Measurements from ENCODE around the gene PDCD4.
A peak's percentile ranks its signal among the peaks of the same experiment; 100 is the strongest.
"Not testable (repeated sequence)": the region's sequence is repeated elsewhere in the genome, so short reads cannot be mapped to it uniquely, and the experiment has no call there.

PDCD4 gene

DNA sequence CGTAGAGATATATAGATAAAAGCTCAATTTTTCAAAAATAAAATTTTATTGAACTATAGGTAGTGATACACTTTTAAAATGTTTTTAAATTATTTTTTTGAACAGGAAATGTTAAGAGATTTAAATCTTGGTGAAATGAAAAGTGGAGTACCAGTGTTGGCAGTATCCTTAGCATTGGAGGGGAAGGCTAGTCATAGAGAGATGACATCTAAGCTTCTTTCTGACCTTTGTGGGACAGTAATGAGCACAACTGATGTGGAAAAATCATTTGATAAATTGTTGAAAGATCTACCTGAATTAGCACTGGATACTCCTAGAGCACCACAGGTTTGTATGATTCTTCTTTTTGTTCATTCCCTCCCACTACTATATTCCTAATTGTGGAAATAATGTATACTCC is 15.8 kb downstream of the PDCD4 start:
- DNase-seq: no peak

DNA sequence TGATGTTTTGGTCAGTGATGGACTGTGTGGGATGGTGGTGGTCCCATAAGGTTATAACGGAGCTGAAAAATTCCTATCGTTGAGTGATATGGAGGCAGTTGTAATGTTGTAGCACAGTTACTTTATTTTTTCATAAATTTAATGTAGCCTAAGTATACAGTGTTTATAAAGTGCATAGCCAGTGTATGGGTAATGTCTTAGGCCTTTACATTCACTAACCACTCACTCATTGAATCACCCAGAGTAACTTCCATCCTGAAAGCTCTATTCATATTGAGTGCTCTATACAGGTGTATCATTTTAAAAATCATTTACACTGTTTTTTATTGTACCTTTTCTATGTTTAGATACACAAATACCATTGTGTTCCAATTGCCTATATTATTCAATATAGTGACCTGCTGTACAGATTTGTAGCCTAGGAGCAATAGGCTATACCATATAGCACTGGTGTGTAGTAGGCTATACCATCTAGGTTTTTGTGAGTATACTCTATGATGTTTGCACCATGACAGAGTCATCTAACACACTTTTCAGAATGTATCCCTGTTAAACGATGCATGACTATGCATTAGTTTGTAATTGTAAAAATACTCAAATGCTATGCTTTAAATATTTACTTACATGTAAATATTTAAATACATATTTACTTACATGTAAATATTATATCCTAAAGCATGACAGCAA is 21.0 kb downstream of the PDCD4 start:
- no peak for DNase-seq

DNA sequence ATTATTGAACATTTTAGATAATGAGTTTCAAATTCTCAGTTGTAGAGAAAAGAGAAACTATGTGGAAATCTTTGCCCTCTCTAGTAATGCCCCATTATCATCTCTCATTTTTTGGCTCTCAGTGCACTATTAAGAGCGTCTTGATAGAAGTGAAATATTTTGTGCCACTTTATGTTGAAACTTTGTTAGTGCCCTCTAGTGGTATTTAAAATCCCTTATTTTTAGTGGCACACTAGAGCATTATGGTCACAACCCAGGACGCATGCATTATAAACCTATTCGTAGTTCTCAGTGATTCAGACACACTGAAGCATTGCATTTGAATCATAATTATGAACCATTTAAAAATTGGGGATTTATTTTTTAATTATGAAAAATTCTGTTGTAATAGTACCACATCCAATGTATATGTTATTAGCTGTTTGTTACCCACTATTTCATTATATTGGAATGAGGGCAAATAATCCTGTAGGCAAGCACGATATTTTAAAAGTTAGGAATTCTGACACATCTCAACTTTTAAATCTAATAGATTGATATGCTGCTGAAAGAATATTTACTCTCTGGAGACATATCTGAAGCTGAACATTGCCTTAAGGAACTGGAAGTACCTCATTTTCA is 21.9 kb downstream of the PDCD4 start:
- DNase-seq: peak; percentile 45

DNA sequence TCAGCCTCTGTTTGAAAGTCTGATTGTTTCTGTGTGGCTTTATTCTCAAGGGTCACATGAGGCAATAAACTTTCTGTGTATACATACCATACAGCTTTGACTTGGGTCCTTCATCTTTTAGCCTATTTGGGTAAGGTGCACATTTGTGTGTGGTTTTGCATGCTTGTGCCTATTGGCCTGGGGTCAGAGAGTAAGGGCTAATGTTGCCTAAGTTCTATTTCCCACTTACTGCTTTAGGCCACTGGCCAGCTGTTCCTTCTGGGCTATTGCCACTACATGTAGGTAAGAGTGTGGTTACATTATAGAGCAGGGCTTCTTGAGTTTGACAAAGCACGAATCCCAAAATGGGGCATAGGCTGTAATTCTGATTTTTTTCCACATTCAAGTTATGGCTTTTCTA is 25.5 kb downstream of the PDCD4 start:
- DNase-seq: no peak

DNA sequence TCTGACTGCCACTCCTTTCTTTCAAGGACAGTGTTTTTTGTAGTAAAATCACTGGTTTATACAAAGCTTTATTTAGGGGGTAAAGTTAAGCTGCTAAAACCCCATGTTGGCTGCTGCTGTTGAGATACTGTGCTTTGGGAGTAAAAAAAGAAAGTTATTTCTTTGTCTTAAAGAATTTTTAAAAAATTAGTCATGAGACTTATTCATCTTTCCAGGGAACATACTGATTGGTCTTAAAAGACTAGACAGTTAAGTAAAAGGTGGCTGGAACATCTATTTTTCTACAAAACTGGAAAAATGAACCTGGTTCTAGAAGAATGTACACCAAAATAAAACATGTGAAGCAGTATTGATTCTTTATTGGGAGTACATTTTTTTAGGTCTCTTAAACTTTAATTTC is 26.7 kb downstream of the PDCD4 start:
- DNase-seq: no peak

DNA sequence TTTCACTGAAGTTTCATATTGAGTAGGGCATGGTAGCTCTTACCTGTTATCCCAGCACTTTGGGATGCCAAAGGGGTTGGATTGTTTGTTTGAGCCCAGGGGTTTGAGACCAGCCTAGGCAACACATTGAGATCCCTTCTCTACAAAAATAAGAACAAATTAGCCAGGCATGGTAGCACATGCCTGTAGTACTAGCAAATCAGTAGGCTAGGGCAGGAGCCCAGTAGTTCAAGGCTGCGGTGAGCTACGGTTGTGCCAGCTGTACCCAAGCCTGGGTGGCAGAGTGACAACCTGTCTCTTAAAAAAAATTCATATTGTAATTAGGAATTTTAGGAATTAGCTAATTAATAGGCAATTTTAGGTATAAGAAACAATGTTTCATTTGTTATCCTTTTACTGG is 29.3 kb downstream of the PDCD4 start:
- no peak for DNase-seq

DNA sequence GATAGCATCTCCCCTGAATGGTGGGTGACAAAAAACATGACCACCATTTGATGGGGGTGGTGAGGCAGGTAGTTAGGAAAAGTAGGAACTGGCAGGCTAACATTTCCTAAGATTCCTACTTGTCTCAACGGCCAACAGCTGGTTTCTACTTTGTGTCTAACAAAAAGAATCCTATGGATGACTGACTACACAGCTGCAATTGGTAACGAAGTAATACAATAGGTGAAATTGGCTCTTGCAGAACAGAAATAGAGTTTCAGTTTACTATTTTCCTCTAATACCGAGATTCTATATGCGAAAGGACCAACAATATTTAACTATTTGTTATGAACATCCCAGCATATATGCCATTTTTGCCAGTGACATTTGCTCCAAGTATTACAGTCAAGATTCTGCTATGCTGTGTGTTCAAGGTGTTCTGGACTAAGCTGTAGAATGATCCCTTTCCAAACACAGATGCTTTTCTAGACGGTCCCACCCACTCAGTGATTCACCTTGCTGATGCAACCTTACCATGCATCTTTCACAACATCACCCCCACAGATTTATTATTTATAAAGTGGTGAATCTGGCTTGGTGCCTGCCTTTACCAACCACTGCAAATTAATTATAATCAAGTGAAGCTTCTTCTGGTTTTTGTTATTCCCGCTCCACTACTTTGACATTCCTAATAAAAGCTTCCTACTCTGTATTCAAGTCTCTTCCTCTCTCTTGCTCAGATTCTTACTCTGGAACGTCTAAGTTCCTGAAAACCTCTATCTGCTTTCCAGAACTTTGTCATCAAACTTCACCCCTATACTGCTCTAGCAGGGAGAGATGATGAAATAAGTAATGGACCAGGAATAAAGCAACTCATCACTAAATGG is 30.5 kb downstream of the PDCD4 start:
- DNase-seq: peak; percentile 81

DNA sequence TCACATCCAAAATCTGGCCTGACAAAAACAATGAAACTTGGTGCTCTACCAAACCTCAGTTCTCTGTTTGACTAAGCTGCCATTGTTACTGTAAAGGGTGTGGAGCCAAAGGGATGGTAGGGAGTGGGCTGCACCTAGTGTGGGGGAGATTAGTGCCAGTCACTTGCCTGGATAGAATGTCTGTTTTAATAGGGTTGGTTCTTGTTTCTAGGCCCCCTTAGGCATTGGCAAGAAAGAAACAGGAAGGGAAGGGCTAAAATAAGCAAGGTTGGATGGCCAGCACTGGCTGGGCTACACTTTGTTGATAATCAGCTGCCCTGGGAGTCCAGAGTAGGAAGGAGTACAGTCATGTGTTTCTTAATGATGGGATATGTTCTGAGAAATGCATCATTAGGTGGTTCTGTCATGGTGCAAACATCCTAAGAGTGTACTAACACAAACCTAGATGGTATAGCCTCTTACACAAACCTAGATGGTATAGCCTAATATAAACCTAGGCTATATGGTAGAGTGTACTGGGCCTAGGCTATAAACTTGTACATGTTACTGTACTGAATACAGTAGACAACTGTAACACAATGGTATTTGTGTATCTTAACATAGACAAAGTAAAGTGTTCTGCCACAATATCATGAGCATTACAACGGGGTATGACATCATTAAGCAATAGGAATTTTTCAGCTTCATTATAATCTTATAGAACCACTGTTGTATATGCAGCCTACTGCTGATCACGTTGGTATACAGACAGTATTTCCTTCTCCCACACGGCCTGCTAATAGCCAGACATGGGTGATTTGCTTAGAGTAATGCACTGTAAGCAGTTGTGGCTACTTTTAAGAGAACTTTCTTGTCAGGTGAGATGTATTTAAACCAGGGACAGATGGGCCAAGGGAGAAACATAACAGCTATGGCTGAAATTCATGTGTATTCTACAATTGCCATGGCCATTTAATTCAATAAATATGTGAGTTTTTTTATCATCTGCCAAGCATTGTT is 31.9 kb downstream of the PDCD4 start:
- no peak for DNase-seq

DNA sequence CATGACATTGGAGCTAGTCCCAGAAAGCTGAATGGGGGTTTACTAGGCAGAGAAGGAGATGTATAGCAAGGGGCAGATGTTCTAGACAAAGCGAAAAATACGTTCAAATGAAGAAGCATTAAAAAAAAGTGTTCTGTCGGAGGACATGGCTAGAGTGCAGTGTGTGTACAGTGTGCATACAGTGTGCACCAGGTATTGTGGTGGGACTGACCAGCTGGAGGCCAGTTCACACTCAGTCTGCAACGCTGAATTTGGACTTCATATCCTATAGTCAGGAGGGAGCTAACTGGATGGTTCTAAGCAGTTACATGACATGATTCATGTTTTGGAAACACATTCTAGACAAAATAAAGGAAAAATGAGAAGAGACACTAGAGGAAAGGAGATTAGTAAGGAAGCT is 38.4 kb downstream of the PDCD4 start:
- DNase-seq: no peak

DNA sequence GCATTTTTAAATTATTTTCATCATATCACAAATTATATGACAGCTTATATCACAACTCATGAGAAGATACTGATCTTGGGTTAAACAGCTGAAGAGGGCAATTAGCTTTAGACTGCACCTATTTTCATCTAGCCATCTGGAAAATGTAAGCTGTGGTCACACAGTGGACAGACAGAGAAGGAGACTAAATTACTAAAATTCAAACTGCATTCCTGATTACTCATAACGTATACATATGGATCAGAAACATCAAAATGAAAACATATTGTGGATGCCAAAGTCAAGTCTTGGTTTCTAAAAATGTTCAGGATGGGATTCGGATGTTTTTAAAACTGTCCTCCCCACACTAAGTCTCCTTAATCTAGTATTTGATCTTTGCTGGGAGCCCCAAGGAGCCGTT is 40.6 kb downstream of the PDCD4 start:
- DNase-seq: peak; percentile 80

DNA sequence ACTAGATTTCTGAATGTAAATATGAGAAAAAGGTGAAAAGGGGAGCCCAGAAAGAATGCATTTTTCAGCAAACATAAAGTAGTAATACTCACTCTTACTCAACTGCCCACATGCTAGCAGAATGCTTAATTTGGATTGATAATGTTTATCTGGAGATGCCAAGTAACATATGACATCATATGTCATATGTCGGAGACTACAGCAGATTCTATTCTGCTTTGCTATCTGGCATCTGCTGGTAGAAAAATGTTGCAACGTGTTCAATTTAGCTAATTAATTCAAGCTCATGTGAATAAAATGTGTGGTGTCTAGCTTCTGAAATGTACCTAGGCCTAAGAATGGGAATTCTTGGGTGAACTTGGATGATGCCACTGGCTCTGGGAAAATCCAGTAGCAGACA is 42.7 kb downstream of the PDCD4 start:
- peak; percentile 24 for DNase-seq

DNA sequence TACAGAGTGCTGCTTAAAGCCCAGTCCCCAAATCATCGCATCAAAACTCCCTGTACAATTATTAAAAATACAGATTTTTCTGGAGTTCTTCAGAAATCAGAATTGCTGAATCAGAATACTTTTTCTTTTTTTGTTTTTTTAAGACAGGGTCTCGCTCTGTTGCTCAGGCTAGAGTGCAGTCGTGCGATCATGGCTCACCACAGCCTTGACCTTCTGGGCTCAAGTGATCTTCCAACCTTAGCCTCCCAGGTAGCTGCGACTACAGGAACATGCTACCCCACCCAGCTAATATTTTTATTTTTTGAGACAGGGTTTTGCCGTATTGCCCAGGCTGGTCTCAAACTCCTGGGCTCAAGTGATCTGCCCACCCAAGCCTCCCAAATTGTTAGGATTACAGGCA is 43.3 kb downstream of the PDCD4 start:
- DNase-seq: no peak

DNA sequence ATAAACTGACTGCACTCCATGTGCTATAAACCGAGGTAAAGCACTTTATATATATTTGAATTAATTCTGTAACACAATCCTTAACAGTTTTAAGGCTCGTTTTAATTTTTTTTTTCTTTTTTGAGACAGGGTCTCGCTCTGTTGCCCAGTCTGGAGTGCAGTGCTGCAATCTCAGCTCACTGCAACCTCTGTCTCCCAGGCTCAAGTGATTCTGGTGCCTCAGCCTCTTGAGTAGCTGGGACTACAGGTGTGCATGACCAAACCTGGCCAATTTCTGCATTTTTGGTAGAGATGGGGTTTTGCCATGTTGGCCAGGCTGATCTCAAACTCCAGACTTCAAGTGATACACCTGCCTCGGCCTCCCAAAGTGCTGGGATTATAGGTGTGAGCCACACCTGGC is 43.9 kb downstream of the PDCD4 start:
- not testable (repeated sequence) for DNase-seq

DNA sequence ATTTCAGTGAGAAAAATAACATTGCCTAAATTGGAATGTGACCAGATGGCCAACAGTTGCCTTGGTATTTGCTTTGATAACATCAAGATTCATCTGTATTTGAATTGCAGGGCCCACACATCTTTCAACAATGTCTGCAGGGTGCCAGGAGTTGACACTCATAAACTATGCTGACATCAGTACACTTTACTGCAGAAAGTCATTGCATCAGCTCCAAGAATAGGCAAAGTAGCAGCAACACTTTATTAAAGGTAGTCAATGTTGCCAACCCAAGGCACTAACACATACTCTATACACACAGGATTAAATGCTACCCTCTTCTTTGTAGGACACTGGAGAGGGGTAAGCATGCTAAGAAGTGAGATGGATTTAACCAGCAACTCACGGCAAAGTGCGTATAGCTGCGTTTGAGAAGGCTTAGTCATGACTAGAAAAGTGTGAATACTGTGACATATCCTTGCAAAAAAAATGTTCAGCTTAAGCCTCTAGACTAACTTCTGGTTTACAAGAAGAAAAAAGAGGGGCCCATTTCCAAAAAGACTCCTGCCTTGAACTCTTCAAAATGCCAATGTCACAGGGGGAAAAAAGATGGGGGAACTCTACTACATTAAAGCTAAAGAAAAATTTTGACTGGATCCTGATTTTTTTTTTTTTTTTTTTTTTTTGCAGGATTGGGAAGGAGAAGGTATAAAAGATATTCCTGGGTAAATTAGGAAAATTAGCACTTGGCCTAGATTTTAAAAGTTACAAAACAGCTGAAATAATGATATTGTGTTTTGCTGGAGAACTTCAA is 45.0 kb downstream of the PDCD4 start:
- DNase-seq: peak; percentile 92

DNA sequence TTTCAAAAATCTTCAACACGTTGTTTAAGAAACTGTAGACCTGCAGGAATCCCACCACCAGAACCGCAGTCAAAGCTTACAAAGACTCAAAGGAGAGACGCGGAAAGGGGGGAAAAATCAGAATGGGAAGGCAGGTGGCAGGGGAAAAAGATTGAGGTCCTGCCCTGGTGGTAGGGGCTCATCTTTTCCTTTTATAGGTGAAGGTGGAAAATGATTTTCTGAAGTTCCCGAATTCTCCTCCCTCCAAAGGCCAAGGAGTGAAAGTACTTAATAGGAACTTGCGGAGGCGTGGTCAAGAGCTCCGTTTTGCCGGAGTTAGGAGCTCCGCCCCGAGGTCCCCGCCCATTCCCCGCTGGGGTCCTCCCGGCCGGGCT is 46.5 kb downstream of the PDCD4 start:
- DNase-seq: peak; percentile 94

DNA sequence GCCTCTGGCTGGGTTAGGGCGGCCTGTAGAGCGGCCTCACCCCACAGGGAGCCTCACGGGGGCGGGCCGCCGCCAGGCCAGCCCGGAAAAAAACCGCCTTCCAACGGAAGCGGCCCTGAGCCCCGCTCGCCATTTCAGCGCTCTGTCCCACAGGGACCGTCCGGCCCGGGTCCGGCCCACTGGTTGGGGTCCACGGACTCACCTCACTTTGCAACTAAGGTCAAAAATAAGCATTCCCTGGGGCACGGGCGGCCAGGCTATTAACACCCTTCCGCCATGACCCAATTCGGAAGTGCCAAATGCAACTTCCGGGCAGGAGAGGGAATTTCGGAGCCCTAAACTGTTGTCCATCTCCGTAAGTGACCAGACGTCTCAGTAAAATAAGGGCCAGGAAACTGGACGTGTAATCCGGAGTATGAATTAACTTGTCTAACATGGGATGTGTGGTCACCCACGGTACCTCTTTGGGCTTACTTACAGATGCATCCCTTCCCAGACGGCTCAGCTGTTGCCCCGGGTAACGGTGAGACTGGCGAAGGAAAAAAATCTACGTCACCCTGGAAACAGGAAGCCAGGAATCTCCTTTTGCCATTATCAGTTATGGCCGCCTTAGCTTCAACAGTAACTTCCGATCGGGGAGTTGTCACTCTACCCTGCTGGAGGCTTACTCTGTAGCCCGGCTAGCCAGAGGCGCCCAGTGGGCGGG is 47.1 kb downstream of the PDCD4 start, which contains the start of gene BBIP1:
TSS of gene BBIP1 (minus strand) at position 538 of the 706 bp plus-strand sequence. CDS start 1,023 bp downstream, outside the sequence.
- DNase-seq: peak; percentile 100

DNA sequence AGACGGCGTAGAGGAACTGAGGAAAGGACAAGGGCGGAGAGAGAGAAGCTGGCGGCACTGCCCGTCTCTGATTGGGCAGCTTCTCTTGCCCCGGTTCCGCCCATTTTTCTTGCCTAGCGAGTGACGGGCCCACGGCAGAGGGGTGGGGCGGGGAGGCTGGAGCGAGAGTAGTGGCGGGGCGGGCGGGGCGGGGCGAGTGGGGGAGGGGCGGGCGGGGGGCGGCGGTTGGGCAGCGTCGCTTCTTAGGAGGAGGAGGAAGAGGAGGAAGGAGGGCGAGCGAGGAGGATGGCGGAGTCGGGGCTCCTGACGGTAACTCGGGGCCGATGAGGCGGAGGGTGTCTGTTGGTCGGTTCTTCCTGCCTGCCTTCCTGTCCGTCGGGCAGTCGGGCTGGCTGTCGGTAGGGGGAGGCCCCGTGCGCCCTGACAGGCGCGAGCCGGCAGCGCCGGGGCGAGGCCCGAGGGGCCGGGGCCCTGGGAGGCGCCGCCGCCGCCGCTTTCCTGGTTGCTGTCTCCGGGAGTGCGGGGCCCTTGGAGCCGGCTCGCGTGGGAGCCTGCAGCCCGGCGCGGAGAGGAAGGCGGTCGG is 47.7 kb downstream of the PDCD4 start, which contains the start of gene SHOC2:
TSS of gene SHOC2 (plus strand) at position 256 of the 583 bp plus-strand sequence. CDS start 44,755 bp downstream, outside the sequence.
- no peak for DNase-seq

DNA sequence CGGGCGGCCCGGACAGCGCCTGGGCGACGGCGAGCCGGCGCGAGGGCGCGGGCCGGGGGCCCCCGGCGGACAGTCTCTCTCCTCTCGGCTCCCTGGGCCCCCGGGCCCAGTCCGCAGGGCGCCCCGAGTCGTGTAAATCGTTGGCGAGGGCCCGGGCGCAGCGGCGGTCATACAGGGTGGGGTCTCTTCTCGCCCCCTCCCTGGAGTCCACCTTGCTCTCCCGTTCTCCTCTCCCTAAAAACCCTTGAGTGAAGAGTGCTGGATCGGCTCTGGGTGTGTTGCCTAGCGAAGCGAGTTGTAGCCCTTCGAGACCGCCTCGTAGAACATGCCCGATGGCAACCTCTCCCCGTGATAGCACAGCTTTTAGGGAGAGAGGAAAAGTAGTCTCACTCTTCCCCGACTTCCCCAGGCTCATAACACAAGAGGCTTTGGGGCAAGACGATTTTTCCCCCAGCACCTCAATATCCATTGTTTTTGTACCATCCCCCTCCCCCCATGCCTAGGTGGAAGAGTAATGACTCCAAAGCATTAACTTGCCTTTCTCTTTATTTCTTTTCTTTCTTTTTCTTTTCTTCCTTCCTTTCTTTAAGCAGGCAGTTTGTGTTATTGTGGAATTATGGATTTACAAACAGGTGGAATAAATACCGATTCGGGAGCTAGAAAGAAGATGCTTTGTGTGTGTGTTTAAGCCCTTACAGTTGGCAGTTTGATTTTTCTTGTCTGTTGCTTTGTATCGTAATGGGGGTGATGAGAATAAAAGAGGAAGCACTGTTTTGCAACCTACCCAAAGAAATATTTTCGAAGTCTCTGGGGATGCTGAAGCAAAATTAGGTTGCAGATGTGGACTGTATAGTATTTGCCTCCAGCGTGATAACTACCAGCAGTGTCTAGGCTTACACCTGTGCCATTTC is 48.5 kb downstream of the PDCD4 start:
- peak; percentile 63 for DNase-seq

DNA sequence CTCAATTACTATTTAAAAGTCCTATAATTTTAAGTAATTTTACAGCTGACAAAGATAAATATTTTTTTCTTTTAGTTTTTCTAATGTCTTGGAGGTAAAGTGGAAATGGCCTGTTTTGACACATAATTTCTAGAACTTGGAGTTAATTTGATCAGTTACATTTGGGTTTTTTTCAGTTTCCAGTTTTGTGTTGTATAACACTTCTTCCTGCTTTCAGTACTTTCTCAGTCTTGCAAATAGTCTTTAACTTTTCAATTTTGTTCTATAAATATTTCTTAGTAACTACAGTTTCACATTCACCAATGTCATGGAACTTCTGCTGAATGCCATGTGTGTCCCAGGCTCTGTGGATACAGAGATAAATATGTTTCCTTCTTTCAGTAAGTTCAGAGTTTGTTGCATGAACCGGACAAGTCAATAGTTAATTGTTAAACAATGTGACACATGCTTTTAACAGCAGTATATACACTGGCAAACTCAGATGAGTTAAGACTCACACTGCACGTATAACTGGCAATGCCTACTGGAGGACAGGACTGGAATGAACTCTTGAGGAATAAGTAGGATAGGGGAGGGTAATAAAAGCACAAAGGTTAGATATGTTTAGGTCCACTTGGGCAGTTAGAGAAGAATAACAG is 52.2 kb downstream of the PDCD4 start:
- DNase-seq: no peak

Data from fibroblast of skin of right quadriceps (primary cell).